GM23248 (cell line): ENCODE data around the gene KIFC3.

Experiments
- EZH2 ChIP-seq: fragments of 200-600 bp; sonication (generic); IDR thresholded peaks from 2 replicates; pipeline ENCODE4 v1.6.1; 2018; ENCODE audit warnings: antibody characterized with exemption, mild to moderate bottlenecking; ENCODE audit not compliant: insufficient read depth, poor library complexity, severe bottlenecking
- EZH2phosphoT487 ChIP-seq: fragments of 200-600 bp; sonication (generic); IDR thresholded peaks from 2 replicates; pipeline ENCODE4 v1.6.1; 2018; ENCODE audit warnings: antibody characterized with exemption, moderate library complexity, mild to moderate bottlenecking, low read depth; ENCODE audit not compliant: insufficient read depth

- no peak for TF ChIP-seq EZH2
- TF ChIP-seq EZH2phosphoT487, result no peak
Measured at GRCh38 chr16:57803134-57803990, 1.1 kb upstream of the KIFC3 start.
